ENCODE measurements around the gene IFT22.
"Not testable (repeated sequence)": the region's sequence is repeated elsewhere in the genome, so short reads cannot be mapped to it uniquely, and the experiment has no call there.

Gene IFT22

DNA sequence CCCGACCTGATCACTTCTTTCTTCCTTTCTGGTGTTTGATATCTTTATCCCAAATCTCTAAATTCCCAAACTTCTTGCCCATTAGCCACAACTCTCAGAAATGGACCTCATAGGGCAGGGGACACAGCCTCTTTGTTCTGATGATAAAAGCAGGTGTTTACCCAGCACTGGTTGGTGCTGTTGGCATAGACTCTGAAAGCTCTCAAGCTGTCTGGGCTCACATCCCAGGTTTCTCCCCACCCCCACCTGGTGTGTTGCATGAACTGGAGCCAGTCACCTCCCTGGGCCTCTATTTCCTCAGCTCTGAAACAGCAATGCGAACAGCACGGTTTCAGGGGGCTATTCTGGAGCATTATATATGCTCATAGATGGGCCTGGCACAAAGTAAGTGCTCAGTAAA lies 35.7 kb downstream of the IFT22 start:
- 84% methylated on average over 3 of the region's 3 CpGs for WGBS
- H3K4me1 ChIP-seq (ENCODE audit: control insufficient read depth, insufficient read depth, low read depth, low read length); H3K18ac ChIP-seq (ENCODE audit: low read depth in 1 of 2, low read length in 2 of 2): not testable (repeated sequence)

GRCh38 chr7:101285171-101285570 lies 36.4 kb downstream of the IFT22 start:
- Histone ChIP-seq H3K4me1 (ENCODE audit: control insufficient read depth, insufficient read depth, low read depth, low read length) (peaks cover 4% of the 10 kb centered on the region), H3K36me3 (ENCODE audit: control insufficient read depth in 1 of 2, insufficient read depth in 2 of 2, low read depth in 1 of 2, low read length in 2 of 2) (no peaks in the 10 kb centered on the region), H2AK5ac (ENCODE audit: low read length, severe bottlenecking) (no peak overlapping the region), H3K18ac (ENCODE audit: low read depth in 1 of 2, low read length in 2 of 2) (no peak overlapping the region), H2BK12ac (ENCODE audit: low read length in 2 of 2) (no peak overlapping the region), H2BK120ac (ENCODE audit: low read depth, low read length) (no peak overlapping the region), H2BK15ac (ENCODE audit: low read depth, poor library complexity, severe bottlenecking) (no peak overlapping the region), H3K9ac (ENCODE audit: low read length) (no peak overlapping the region), H3K4me2 (ENCODE audit: low read length, poor library complexity, severe bottlenecking) (no peak overlapping the region), H3K4ac (ENCODE audit: low read depth in 1 of 2, low read length in 2 of 2) (no peak overlapping the region), H4K8ac (ENCODE audit: low read length) (no peak overlapping the region), H2AFZ (ENCODE audit: low read depth, low read length) (no peak overlapping the region), H3K23ac (ENCODE audit: low read length in 2 of 2) (no peak overlapping the region), H3K14ac (ENCODE audit: low read length in 2 of 2) (peak overlapping the region in 1 of 2 experiments; percentile 49), H3K27ac (ENCODE audit: low read length, poor library complexity, severe bottlenecking) (no peak overlapping the region), H3K9me3 (ENCODE audit: control insufficient read depth, low read length) (peaks cover 4% of the 10 kb centered on the region), H3K79me1 (replicated peaks; ENCODE audit: low read length, poor library complexity, severe bottlenecking) (no peaks in the 10 kb centered on the region), H3K4me3 (ENCODE audit: insufficient read depth in 1 of 2, low read depth in 1 of 2, low read length in 2 of 2) (no peak overlapping the region), H3K27me3 (ENCODE audit: control insufficient read depth in 1 of 2, insufficient read depth in 1 of 2, low read length in 2 of 2) (peaks cover 30 to 50% of the 10 kb centered on the region in 2 experiments), H2BK5ac (ENCODE audit: low read depth, low read length, poor library complexity, severe bottlenecking) (no peak overlapping the region), H4K91ac (ENCODE audit: low read length) (no peak overlapping the region)
- 78% methylated on average over 9 of the region's 9 CpGs for WGBS
- DNase-seq, result no peak

More for the DNA sequence above, 35.7 kb downstream of the IFT22 start:
- not testable (repeated sequence) for H4K8ac ChIP-seq (ENCODE audit: low read length); H3K27ac ChIP-seq (ENCODE audit: low read length, poor library complexity, severe bottlenecking); H2BK15ac ChIP-seq (ENCODE audit: low read depth, poor library complexity, severe bottlenecking); H2BK5ac ChIP-seq (ENCODE audit: low read depth, low read length, poor library complexity, severe bottlenecking); H3K4me3 ChIP-seq (ENCODE audit: insufficient read depth in 1 of 2, low read depth in 1 of 2, low read length in 2 of 2); H4K91ac ChIP-seq (ENCODE audit: low read length); H3K79me1 ChIP-seq (replicated peaks; ENCODE audit: low read length, poor library complexity, severe bottlenecking); DNase-seq; H2AK5ac ChIP-seq (ENCODE audit: low read length, severe bottlenecking); H3K14ac ChIP-seq (ENCODE audit: low read length in 2 of 2); H3K36me3 ChIP-seq (ENCODE audit: control insufficient read depth in 1 of 2, insufficient read depth in 2 of 2, low read depth in 1 of 2, low read length in 2 of 2); H3K23ac ChIP-seq (ENCODE audit: low read length in 2 of 2); H2BK120ac ChIP-seq (ENCODE audit: low read depth, low read length); H2BK12ac ChIP-seq (ENCODE audit: low read length in 2 of 2); H3K9ac ChIP-seq (ENCODE audit: low read length); H3K4ac ChIP-seq (ENCODE audit: low read depth in 1 of 2, low read length in 2 of 2); H2AFZ ChIP-seq (ENCODE audit: low read depth, low read length); H3K4me2 ChIP-seq (ENCODE audit: low read length, poor library complexity, severe bottlenecking); H3K9me3 ChIP-seq (ENCODE audit: control insufficient read depth, low read length)
- H3K27me3 ChIP-seq (ENCODE audit: control insufficient read depth in 1 of 2, insufficient read depth in 1 of 2, low read length in 2 of 2), result peaks cover 35 to 49% of the 10 kb centered on the region in 2 experiments

DNA sequence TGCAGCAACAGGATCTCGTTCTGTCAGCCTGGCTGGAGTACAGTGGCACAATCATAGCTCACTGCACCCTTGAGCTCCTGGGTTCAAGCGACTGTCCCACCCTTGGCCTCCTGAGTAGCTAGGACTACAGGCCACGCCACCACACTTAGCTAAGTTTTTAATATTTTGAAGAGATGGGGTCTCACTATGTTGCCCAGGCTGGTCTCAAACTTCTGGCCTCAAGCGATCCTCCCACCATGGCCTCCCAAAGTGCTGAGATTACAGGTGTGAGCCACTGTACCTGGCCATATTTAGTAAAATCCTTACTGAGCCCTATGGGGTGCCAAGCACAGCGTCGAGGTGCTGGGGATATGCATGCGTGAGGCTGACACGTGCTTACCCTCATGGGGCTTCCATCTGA lies 40.7 kb downstream of the IFT22 start:
- H3K9me3 ChIP-seq (ENCODE audit: control insufficient read depth, low read length); H4K8ac ChIP-seq (ENCODE audit: low read length); H3K79me1 ChIP-seq (replicated peaks; ENCODE audit: low read length, poor library complexity, severe bottlenecking); H3K4me2 ChIP-seq (ENCODE audit: low read length, poor library complexity, severe bottlenecking); H2BK15ac ChIP-seq (ENCODE audit: low read depth, poor library complexity, severe bottlenecking); H2BK12ac ChIP-seq (ENCODE audit: low read length in 2 of 2); H3K9ac ChIP-seq (ENCODE audit: low read length); H3K4me1 ChIP-seq (ENCODE audit: control insufficient read depth, insufficient read depth, low read depth, low read length); H2AK5ac ChIP-seq (ENCODE audit: low read length, severe bottlenecking); H3K18ac ChIP-seq (ENCODE audit: low read depth in 1 of 2, low read length in 2 of 2); H4K91ac ChIP-seq (ENCODE audit: low read length); H3K36me3 ChIP-seq (ENCODE audit: control insufficient read depth in 1 of 2, insufficient read depth in 2 of 2, low read depth in 1 of 2, low read length in 2 of 2); H3K14ac ChIP-seq (ENCODE audit: low read length in 2 of 2); H3K23ac ChIP-seq (ENCODE audit: low read length in 2 of 2); H3K27ac ChIP-seq (ENCODE audit: low read length, poor library complexity, severe bottlenecking); H2BK120ac ChIP-seq (ENCODE audit: low read depth, low read length); H3K4me3 ChIP-seq (ENCODE audit: insufficient read depth in 1 of 2, low read depth in 1 of 2, low read length in 2 of 2); DNase-seq; H3K4ac ChIP-seq (ENCODE audit: low read depth in 1 of 2, low read length in 2 of 2); H2AFZ ChIP-seq (ENCODE audit: low read depth, low read length); H2BK5ac ChIP-seq (ENCODE audit: low read depth, low read length, poor library complexity, severe bottlenecking): not testable (repeated sequence)
- WGBS, result 91% methylated on average over 8 of the region's 8 CpGs
- peaks cover 7 to 27% of the 10 kb centered on the region in 2 experiments for H3K27me3 ChIP-seq (ENCODE audit: control insufficient read depth in 1 of 2, insufficient read depth in 1 of 2, low read length in 2 of 2)

GRCh38 chr7:101278461-101279292 lies 42.9 kb downstream of the IFT22 start:
- no peak overlapping the region for H4K91ac ChIP-seq (ENCODE audit: low read length)
- 91% methylated on average over 24 of the region's 24 CpGs for WGBS
- no peak overlapping the region for H2BK15ac ChIP-seq (ENCODE audit: low read depth, poor library complexity, severe bottlenecking)

More at GRCh38 chr7:101278461-101279292, 42.9 kb downstream of the IFT22 start:
- Histone ChIP-seq H3K9me3 (ENCODE audit: control insufficient read depth, low read length) (no peaks in the 10 kb centered on the region), H3K79me1 (replicated peaks; ENCODE audit: low read length, poor library complexity, severe bottlenecking) (no peaks in the 10 kb centered on the region), H3K4me2 (ENCODE audit: low read length, poor library complexity, severe bottlenecking) (no peak overlapping the region), H3K14ac (ENCODE audit: low read length in 2 of 2) (no peak overlapping the region), H3K4me3 (ENCODE audit: insufficient read depth in 1 of 2, low read depth in 1 of 2, low read length in 2 of 2) (no peak overlapping the region), H2AK5ac (ENCODE audit: low read length, severe bottlenecking) (no peak overlapping the region), H2AFZ (ENCODE audit: low read depth, low read length) (no peak overlapping the region), H3K27ac (ENCODE audit: low read length, poor library complexity, severe bottlenecking) (no peak overlapping the region), H3K4ac (ENCODE audit: low read depth in 1 of 2, low read length in 2 of 2) (no peak overlapping the region), H3K27me3 (ENCODE audit: control insufficient read depth in 1 of 2, insufficient read depth in 1 of 2, low read length in 2 of 2) (peaks cover 11 to 26% of the 10 kb centered on the region in 2 experiments), H3K9ac (ENCODE audit: low read length) (no peak overlapping the region), H4K8ac (ENCODE audit: low read length) (no peak overlapping the region), H2BK120ac (ENCODE audit: low read depth, low read length) (no peak overlapping the region), H2BK12ac (ENCODE audit: low read length in 2 of 2) (no peak overlapping the region), H3K4me1 (ENCODE audit: control insufficient read depth, insufficient read depth, low read depth, low read length) (peaks cover 4% of the 10 kb centered on the region), H3K23ac (ENCODE audit: low read length in 2 of 2) (no peak overlapping the region), H3K36me3 (ENCODE audit: control insufficient read depth in 1 of 2, insufficient read depth in 2 of 2, low read depth in 1 of 2, low read length in 2 of 2) (no peaks in the 10 kb centered on the region), H2BK5ac (ENCODE audit: low read depth, low read length, poor library complexity, severe bottlenecking) (no peak overlapping the region), H3K18ac (ENCODE audit: low read depth in 1 of 2, low read length in 2 of 2) (no peak overlapping the region)
- no peak for DNase-seq

Data from mesenchymal stem cell (in vitro differentiated cells and primary cell).